Stimulated activated naive CD4-positive, alpha-beta T cell treated with Interleukin-2 at 50 U/mL for 16 hours (primary cell): ENCODE data around the gene CHST14.
"Not testable (repeated sequence)": the region's sequence is repeated elsewhere in the genome, so short reads cannot be mapped to it uniquely, and the experiment has no call there.

Source experiments
- DNase-seq: peaks from one replicate; lab custom pipeline; 2025; lab: John Stamatoyannopoulos, UW

Gene CHST14

GRCh38 chr15:40441565-40442531 lies 28.9 kb upstream of the CHST14 start:
- DNase-seq: no peak

GRCh38 chr15:40443255-40443654 lies 27.5 kb upstream of the CHST14 start:
- no peak for DNase-seq

GRCh38 chr15:40443846-40444245 lies 26.9 kb upstream of the CHST14 start:
- DNase-seq: no peak

GRCh38 chr15:40444736-40445135 lies 26.0 kb upstream of the CHST14 start:
- DNase-seq: no peak

- no peak for DNase-seq
These were observed 25.3 kb upstream of the CHST14 start for GRCh38 chr15:40445421-40445922.

- DNase-seq: no peak
These were observed 24.6 kb upstream of the CHST14 start for GRCh38 chr15:40446144-40446543.

GRCh38 chr15:40448354-40448753 lies 22.4 kb upstream of the CHST14 start:
- DNase-seq: no peak

GRCh38 chr15:40449275-40449674 lies 21.5 kb upstream of the CHST14 start:
- DNase-seq: no peak

GRCh38 chr15:40450047-40450446 lies 20.7 kb upstream of the CHST14 start:
- DNase-seq: no peak

- no peak for DNase-seq
These were observed 19.1 kb upstream of the CHST14 start for GRCh38 chr15:40451527-40452158.

- DNase-seq: no peak
These were observed 18.3 kb upstream of the CHST14 start for GRCh38 chr15:40452296-40453090.

- DNase-seq: not testable (repeated sequence)
These were observed 16.8 kb upstream of the CHST14 start for GRCh38 chr15:40453941-40454340.

- no peak for DNase-seq
These were observed 15.8 kb upstream of the CHST14 start for GRCh38 chr15:40454904-40455391.

GRCh38 chr15:40456299-40456712 lies 14.5 kb upstream of the CHST14 start:
- no peak for DNase-seq

GRCh38 chr15:40456738-40457137 lies 14.0 kb upstream of the CHST14 start:
- DNase-seq: no peak

- DNase-seq: no peak
These were observed 12.1 kb upstream of the CHST14 start for GRCh38 chr15:40458495-40459371.

GRCh38 chr15:40459391-40460015 lies 11.3 kb upstream of the CHST14 start:
- no peak for DNase-seq

GRCh38 chr15:40460404-40460803 lies 10.4 kb upstream of the CHST14 start:
- DNase-seq: no peak

GRCh38 chr15:40461958-40462357 lies 8.8 kb upstream of the CHST14 start:
- DNase-seq: no peak

- no peak for DNase-seq
These were observed 7.5 kb upstream of the CHST14 start for GRCh38 chr15:40463279-40463678.
